NCI-H82 (cell line): ENCODE measurements around the gene ZNF14.
"Not testable (repeated sequence)": the region's sequence is repeated elsewhere in the genome, so short reads cannot be mapped to it uniquely, and the experiment has no call there.

Source experiments
- DNase-seq: peaks from one replicate; lab custom pipeline; 2025; lab: John Stamatoyannopoulos, UW

The ZNF14 gene

DNA sequence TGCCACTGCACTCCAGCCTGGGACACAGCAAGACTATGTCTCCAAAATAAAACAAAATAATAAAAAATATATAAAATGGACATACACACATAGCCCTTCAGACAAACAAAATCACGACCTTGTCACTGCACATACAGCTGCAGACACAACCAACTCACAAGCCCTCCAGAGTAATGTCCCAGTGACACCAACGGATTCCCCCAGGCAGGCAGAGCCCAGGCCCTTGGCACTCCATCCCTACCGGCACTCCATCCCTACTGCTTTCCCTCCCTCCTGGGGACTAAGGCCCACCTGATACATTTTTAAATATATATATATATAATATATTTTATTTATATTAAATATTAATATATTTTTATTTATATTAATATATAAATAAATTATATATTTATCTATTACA, 45.8 kb downstream of the ZNF14 start:
- DNase-seq: peak; percentile 50

DNA sequence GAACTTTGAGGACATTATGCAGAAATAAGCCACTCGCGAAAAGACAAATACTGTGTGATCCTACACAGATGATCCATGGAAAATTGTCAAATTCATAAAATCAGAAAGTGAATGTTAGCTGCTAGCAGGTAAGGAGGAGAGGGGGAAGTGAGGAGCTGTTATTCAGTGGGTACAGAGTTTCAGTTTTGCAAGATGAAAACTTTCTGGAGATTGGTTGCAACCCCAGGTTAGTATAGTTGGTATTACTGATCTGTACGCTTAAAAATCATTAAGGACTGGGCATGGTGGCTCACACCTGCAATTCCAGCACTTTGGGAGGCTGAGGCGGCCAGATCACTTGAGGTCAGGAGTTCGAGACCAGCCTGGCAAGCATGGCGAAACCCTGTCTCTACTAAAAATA, 46.3 kb downstream of the ZNF14 start:
- no peak for DNase-seq

DNA sequence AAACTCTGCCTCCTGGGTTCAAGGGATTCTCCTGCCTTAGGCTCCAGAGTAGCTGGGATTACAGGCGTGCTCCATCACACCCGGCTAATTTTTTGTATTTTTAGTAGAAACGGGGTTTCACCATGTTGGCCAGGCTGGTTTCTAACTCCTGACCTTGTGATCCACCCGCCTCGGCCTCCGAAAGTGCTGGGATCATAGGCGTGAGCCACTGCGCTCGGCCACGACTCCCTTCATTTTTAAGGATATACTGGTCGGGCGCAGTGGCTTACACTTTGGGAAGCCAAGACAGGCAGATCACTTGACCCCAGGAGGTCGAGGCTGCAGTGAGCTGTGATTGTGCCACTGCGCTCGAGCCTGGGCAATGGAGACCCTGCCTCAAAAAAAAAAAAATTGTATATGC, 46.8 kb downstream of the ZNF14 start:
- DNase-seq: not testable (repeated sequence)

DNA sequence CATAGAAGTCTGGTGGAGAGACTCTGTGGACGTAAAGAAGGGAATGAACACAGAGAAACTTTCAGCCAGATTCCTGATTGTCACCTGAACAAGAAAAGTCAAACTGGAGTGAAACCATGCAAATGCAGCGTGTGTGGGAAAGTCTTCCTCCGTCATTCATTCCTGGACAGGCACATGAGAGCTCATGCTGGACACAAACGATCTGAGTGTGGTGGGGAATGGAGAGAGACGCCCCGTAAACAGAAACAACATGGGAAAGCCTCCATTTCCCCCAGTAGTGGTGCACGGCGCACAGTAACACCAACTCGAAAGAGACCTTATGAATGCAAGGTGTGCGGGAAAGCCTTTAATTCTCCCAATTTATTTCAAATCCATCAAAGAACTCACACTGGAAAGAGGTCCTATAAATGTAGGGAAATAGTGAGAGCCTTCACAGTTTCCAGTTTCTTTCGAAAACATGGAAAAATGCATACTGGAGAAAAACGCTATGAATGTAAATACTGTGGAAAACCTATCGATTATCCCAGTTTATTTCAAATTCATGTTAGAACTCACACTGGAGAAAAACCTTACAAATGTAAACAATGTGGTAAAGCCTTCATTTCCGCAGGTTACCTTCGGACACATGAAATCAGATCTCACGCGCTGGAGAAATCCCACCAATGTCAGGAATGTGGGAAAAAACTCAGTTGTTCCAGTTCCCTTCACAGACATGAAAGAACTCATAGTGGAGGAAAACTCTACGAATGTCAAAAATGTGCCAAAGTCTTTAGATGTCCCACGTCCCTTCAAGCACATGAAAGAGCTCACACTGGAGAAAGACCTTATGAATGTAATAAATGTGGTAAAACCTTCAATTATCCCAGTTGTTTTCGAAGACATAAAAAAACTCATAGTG, 53.5 kb downstream of the ZNF14 start:
- DNase-seq: no peak

- no peak for DNase-seq
Observed at GRCh38 chr19:19677579-19677978, 55.3 kb downstream of the ZNF14 start.

- DNase-seq: no peak
Observed at GRCh38 chr19:19674315-19674714, 58.6 kb downstream of the ZNF14 start.

- no peak for DNase-seq
Observed at GRCh38 chr19:19672816-19673215, 60.1 kb downstream of the ZNF14 start.

- DNase-seq: no peak
Observed at GRCh38 chr19:19670070-19670551, 62.8 kb downstream of the ZNF14 start.

- DNase-seq: peak; percentile 100
Observed at GRCh38 chr19:19668230-19669012, 64.5 kb downstream of the ZNF14 start, which contains the start of gene ZNF101. Gene ZNF101 (plus strand): TSS chr19:19668839. CDS start chr19:19668964, 125 bp downstream.

DNA sequence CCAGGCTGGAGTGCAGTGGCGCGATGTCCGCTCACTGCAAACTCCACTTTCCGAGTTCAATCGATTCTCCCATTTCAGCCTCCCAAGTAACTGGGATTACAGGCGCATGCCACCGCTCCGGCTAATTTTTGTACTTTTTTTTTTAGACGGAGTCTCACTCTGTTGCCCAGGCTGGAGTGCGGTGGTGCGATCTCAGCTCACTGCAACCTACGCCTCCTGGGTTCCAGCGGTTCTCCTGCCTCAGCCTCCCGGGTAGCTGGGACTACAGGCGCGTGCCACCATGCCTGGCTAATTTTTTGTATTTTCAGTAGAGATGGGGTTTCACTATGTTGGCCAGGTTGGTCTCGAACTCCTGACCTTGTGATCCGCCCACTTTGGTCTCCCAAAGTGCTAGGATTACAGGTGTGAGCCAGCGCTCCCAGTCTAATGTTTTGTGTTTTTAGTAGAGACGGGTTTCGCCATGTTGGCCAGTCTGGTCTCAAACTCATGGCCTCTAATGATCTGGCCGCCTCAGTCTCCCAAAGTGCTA, 67.4 kb downstream of the ZNF14 start:
- DNase-seq: not testable (repeated sequence)

DNA sequence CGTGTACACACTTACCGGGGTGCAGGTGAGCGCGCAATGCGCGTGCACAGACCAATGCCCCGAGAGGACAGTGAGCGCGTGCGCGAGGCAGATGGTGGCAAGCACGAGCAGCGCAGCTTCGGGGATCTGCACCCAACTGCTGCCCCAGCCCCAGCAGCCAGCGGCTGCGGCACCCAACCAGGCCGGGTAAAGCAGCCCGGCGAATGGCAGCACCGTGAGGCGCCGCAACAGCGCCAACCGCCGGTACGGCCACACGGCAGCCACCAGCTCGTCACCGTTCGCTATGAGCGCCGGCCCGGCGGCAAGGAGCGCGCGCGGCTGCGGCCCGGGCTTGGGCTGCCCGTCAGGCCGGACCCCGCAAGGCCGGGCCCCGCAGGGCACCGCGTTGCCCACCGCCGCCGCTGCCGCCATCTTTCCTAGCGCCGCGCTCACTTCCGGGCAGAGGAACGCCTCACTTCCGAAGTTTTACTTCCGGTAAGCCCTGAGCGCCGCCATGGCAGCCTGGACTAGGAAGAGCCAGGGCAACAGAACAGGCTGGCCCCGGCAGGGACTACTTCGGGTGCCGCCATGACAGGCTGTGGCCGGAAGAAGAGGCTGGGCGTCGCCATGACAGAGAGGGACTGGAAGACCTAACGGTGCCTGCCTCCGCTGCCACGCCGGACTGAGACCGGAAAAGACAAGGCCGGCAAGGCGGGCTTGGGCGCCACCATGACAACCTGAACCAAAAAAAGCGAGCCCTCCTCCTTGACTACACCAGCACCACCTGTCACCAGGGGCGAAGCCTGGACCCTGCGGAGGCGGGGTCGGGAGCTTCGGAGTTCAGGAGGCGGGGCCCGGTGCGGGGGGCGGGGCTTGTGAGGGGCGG, 69.4 kb downstream of the ZNF14 start, which contains the start of gene ATP13A1:
Gene ATP13A1 (minus strand): TSS at position 421 of the 865 bp plus-strand sequence. CDS start 10 bp downstream, at position 411.
- DNase-seq: peak; percentile 100

DNA sequence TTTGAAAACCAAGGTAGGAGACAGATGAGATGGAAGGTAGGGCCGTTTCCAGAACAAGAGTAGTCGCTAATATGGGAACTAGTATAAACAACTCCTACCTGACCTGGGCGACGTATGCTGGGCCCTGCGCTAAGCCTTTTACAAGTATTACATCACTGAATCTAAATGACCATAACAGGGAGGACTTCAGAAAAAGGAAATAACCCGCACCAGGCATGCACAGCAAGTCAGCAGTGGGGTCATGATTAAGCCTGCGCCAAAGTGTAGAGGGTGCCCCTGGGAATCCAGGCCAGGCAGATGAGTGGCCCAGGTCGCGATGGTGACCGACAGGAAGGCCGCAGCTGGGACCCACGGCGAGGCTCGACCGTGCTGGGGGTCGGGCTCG, 70.0 kb downstream of the ZNF14 start:
- peak; percentile 64 for DNase-seq

GRCh38 chr19:19662344-19662743, 70.6 kb downstream of the ZNF14 start:
- no peak for DNase-seq

- peak; percentile 96 for DNase-seq
Observed at GRCh38 chr19:19661675-19662251, 71.1 kb downstream of the ZNF14 start.

- DNase-seq: no peak
Observed at GRCh38 chr19:19661141-19661674, 71.7 kb downstream of the ZNF14 start.
